HG02840 (cell line): ENCODE measurements around the gene MFNG.

Experiments used
- ATAC-seq: cut with Tn5 transposase; IDR thresholded peaks from one replicate; pipeline ENCODE4 v1.9.1; 2021; ENCODE audit warnings: mild to moderate bottlenecking, moderate library complexity, moderate number of reproducible peaks; ENCODE audit not compliant: unreplicated experiment, low FRiP score

Gene MFNG

DNA sequence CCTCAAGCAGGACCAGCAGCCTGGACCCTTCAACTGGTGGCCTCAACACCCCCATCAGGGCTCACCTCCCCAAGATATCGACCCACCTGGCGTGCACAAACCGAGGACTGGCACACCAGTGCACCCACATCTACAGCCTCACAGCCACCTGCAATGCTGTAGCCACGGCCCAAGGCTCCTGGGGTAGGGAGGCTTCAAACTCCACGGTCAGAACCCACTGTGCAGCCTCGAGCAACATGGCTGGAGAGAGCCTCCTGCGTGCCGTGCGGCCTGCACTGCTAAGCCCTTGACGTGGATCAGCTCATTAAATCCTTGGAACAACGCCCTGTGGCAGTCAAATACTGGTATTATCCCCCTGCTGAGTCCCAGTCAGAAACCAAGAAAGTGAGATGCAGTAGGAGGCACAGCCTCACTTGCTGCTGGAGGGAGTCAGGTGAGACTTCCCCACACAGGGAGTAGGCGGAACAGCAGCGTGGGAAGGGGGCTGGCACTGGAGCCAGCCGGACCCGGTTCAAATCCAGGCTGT is 28.4 kb upstream of the MFNG start:
- no peak for ATAC-seq

DNA sequence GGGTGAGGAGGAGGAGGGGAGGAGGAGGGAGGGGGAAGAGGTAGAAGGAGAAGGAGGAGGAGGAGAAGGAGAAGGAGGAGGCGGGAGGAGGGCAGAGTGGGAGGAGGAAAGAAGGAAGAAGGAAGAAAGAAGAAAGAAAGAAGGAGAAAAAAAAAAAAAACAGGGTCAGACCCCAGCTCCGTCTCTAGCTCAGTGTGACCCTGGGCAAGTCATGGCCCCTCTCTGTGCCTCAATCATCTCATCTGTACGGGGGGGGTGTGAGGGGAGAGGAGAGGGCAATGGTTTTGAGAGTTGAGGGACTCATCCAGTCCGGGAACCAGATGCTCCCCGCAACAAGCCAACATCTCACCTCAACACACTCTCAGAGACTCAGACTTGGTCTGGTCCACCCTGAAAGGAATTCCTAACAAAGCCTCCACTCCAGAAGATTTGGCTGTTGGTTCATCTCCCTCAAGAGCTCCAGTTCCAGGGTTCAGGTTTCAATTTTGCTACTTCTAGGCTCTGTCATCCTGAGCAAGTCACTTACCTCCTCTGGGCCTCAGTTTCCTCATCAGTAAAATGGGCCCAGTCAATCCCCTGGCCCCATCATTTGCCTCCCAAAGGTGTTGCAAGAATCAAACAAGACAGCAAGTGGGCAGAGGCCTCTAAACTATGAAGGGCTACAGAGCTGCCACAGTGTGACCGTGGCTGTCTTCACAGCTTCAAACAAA is 25.4 kb upstream of the MFNG start:
- no peak for ATAC-seq

DNA sequence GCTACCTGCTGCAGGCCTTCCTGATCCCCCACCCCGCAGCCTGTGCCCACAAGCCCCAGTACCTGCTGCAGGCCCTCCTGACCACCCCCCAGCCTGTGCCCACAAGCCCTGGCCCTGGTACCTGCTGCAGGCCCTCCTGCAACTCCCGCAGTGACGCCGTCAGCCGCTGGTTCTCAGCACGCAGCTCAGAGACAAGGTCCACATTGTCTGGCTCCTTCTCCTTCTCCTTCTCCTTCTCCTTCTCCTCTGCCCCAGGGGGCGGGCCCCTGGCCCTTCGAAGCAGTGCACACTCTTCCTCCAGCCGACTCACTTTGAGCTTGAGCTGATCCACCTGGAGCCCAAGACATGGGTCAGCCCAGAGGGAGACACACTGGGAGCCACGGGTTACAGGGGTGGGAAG is 23.9 kb upstream of the MFNG start:
- no peak for ATAC-seq

DNA sequence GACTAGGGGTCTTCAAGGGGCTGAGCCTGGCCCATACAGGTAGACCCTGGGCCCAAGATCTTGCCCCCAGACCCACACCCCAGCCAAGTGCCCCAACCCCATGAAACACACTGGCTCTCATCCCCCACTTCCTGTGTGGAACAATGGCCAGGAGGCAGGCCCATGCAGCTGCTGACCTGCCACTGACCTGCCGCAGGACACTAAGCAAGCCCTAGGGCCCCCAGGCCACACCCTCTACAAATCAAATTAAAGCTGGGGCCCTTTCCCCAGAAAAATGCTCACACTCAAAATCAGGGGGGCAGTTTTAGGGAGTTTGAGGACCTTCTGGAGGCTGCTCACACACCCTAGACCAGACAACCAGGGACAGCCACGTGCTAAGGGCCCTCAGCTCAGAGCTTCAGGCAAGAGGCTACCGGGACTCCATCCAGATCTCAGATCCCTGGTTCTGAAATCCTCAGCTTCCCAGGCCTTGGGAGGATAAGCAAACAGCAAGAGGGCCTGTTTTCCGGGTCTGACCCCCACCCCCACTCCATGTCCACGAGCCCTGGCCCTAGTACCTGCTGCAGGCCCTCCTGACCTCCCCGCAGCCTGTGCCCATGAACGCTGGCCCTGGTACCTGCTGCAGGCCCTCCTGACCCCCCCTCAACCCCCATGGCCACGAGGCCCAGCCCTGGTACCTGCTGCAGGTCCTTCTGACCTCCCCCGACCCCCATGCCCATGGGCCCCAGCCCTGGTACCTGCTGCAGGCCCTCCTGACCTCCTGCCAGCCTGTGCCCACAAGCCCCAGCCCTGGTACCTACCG is 23.1 kb upstream of the MFNG start:
- no peak for ATAC-seq

DNA sequence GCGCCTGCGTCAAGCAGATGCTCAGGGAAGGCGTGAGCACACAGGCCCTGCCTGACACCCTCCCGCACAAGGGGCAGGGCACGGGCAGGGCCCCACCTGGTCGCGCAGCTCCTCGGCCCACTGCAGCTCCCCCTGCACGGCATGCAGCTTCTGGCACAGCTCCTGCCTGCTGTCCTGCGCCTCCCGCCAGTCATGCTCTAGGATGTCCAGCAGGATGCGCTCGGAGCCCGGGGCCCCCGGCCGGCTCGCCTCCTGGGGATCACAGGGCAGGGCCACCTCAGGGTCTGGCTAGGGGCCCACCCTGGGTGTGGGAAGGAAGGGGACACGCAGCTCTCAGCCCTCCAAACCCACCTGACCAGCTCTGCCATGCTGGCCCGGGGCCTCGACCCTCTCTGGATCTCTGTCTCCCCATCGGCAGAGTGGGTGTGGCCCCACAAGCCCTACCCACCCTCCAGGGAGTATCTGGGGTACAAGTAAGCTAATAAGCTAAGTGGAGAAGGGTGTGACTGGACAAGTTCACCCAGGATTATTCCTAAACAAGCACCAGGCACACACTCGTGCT is 22.3 kb upstream of the MFNG start:
- ATAC-seq = no peak

DNA sequence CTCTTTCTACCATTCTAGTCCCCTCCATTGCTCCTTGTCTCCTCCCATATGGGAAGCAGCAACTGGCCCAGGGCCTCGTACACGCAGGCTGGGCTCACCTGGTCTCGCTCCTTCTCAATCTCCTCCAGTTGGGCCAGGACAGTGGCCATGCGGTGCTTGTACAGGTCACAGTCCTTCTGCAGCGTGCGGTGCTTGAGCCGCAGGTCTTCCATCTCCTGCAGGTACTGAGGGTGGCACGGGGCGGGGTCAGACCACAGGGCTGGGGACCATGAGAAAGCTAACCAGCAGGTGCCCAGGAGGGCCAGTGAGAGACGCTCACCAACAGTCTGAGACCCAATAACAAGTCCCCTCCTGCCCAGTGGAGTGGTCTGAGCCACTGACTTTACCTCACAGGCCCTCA is 21.5 kb upstream of the MFNG start:
- ATAC-seq = no peak

DNA sequence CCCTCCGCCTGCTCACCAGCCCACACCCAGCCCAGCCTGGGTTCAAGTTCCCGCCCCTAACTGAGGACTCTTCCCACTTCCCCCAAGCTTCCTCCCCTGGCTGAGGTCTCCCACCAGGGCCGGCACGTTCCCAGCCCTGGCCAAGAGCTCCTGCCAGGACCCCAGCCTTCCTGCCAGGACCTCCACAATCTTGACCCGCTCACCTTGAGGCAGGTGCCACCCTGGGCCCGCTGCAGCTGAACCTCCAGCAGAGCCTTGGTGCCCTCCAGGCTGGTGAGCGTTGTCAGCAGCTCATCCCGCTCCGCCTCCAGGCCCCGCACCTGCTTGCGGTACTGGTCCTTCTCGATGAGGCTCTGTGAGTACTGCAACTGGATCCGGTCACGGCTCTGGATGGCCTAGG is 19.8 kb upstream of the MFNG start:
- no peak for ATAC-seq

DNA sequence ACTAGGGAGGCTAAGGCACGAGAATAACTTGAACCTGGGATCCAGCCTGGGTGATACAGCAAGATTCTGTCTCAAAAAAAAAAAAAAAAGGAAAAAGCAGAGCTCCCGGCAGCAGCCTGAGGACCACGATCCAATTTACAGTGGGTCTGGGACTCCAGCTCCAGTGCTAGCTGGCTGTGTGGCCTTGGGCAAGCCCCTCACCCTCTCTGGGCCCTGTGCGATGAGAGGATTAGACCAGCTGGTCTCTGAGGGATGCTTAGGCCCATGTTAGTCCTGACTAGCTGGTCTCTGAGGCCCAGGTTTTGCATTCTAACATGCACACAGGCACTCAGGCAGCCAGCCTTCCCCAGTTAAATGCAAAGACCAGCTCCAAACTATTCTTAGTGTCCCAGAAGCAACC is 19.4 kb upstream of the MFNG start:
- no peak for ATAC-seq

DNA sequence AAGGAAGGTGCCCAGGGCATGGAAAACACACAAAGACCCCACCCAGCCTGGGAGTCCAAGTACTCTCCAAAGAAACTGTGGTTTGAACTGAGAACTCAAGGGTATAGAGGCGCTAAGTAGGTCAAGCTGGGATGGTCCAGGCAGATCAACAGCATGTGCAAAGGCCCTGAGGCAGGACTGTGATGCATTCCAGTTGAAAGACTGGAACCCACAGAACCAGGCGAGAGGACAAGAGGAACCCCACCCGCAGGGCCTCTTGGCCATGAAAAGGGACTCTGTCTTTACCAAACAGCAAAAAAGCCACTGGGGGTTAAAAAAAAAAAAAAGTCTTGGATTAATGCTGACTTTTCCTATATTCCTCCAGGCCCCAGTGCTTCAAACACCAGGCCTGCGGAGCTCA is 18.8 kb upstream of the MFNG start:
- ATAC-seq = no peak

DNA sequence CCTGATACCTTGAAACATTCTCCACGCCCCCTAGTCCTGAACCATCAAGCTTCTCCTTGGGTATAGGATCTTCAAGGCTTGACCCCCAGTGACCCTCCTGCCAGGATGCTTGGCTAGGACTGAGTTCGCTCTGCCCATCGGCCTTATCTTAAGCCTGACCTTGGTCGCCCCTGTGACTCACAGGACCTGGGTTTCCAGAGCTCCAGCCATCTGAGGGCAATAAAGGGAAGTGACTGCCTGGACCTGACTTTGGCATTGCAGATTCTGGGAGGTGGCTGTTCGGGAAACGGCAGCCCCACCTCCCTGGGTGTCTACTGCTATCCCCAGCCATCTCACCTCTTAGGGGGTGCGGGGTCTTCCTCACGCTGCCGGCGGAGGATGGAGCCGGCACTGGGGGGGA is 17.7 kb upstream of the MFNG start:
- no peak for ATAC-seq

DNA sequence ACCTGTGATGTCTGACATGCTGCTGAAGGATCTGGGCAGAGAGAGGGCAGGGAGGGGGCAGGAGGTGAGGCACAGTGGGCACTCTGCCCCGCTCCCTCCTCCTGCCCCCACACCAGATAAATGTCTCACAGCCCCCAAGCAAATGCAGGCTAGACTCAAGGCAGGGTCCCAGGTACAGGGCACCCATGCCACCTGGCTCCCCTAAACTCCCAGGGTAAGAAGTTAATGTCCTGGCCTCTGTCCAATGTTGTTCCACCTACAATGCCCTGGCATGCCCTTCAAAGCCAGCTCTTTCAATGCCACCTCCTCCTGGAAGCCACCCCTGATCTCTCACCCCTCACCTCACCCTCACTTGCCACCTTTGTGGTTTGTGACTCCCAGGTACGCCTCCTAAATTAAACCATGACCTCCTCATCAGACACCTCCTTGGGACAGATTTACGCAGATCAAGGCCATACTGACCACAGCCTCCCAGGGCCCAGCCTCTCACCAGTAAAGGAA is 17.0 kb upstream of the MFNG start:
- ATAC-seq = no peak

DNA sequence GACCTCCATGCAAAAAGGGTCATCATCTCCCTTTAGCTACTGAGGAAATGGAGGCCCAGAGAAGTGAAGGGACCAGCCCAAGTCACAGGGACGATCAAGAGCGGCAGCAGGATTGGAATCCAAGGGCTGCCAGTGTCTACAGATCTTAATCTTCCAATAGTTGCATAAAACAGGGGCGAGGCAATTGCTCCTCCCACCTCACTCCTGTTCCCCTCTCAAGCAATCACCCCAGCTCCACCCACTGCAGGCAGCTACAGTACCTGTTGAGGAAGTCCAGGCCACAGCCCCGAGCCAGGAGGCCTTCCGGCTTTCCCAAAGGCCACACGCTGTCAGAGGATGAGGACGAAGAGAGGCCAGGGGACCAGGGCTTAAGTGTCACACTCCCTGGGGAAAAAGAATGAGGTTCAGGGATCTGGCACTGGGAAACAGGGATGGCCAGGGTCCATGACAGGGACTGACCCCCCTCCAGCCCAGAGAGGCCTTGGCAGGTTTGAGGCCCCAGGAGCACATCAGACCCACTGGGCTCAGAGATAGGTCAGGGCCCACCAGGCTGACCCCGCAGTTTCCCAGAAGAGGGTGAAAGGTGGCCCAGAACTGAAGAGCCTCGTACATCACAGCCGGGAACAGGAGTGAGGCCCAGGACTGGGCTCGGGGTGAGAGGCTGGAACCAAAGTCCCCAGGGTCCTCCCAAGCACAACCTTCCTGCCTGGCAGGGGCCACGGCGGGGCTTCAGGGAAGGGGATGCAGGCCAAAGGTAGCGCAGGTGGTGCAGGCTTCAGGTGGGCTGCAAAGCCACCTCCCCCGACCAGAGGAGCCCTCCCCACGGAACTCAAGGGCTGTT is 16.4 kb upstream of the MFNG start:
- no peak for ATAC-seq

DNA sequence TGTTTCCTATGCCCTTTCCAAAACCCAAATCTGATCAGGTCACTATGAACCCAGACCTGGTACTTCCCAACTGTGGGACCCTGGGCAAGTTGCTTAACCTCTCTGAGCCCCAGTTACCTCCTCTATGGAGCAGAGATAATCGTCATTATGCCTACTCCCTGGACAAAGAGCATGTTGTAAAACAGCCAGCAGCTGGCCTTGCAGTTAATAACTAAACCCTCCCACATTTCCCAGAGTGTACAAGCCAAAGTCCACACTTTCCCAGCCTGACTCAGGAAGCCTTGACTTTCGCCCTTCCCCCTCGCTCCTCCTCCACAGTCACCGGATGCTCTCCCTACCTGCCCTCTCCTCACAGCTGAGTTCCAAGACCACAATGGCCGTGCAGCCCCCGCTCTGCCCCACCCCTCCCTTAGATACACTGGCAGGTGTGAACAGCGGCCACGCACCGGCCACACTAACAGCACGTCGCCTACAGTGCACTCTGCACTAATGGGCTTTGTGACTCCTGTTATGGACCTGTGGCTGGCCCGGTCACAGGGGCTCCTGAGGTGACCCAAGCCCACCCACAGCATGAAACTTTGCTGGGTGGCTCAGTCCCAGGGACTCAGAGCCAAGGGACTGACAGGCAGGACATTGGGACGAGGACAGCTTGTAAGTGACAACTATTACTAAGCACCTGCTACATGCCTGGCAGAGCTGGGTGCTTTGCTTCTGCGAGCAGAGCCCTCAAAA is 15.6 kb upstream of the MFNG start:
- no peak for ATAC-seq

DNA sequence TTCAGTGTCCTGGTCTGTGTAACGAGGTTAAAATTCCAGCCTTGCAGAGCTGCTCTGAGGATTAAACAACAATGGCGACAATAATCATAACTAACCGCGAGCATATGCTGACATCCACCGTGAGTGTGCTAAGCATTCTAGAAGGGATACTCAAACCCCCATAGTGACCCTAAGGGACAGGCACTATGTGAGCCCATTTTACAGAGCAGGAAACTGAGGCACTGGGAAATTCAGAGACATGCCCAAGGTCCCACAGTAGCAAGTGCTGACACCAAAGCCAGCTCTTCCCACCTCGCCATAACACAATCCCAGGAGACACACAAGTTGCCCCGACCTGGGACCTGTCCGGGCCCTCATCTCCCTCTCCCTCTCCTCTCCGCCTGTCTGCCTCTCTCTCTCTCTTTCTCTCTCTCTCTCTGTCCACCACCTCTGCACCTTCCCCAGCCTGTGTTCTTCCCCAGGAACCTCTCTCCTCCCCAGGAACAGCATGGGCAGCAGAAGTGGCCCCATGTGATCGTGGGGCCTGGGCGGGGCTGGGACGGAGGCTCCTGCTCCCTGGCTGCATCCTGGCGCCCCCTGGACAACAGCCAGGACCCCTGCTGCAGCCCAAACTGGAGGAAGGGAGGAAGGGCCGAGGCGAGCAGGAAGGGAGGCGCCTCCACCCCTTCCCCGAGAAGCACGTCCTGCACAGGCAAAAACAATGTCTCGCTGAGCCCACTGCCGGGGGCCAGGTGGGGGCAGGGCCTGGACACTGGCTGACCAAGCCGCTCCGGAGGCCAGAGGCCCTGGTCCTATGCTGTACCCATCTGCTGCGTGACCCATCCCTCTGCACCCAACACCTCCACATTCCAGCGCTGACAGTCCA is 14.8 kb upstream of the MFNG start:
- no peak for ATAC-seq

DNA sequence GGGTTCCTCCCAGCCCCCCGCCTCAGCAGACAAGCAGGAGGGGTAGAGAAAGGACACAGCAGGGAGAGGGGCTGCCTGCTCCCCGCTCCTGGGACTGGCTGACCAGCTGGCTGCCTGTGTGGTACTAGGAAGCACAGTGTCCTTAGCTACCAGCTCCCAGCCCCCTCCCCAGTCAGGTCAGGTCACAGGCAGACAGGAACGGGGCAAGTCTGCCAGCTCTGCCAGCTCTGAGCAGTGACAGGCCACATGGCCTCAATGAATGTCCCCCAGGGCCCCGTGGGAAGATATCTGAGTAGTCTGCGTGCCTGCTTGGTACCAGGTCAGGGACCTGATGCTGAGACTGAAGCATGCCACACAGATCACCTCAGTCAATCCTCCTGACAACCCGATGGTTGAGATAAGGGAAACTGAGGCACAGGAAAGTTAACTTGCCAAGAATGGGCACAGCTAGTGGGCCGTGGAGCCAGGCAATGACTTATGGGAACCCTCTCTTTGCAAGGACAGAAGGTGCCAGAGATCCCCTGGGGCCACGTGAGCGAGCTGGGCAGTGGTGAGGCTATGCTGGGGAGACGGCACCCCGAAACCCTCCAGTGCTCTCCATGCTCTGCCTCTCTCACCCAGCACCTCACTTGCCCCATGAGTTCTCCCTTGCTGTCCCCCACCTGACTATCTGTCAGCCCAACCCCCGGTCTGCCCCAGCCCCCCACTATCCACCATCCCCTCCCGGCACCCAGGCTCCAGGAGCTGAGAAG is 13.8 kb upstream of the MFNG start:
- ATAC-seq = no peak

DNA sequence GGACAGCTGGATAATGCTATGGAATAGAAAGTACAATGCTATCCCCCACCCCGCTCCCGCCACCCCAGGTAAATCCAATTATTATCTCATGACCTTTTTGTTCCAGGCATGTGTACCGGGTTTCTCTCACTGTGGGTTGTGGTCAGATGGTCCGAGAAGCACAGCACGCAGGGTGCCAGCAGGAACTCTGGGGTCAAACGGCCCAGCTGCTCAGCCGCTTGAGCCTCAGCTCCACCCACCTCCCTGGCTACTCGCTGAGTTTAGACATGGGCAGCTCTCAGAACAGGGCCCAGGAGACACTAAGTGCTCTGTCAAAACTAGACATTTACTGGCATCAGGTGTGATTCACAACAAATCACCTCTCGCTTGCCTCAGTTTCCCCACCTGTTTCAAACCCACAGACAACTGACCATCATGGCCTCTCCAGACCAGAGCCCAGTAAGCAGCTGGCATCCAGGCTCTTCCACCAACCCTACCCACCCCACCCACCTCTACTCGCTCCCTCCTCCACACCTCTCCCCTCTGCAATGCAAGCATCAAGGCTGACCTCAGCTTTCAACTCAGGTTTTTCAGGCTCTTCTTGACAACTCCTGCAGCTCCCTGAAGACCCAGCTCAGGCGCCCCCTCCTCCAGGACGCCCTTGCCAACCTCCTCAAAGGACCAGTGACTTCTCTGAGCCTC is 13.0 kb upstream of the MFNG start:
- ATAC-seq = no peak

DNA sequence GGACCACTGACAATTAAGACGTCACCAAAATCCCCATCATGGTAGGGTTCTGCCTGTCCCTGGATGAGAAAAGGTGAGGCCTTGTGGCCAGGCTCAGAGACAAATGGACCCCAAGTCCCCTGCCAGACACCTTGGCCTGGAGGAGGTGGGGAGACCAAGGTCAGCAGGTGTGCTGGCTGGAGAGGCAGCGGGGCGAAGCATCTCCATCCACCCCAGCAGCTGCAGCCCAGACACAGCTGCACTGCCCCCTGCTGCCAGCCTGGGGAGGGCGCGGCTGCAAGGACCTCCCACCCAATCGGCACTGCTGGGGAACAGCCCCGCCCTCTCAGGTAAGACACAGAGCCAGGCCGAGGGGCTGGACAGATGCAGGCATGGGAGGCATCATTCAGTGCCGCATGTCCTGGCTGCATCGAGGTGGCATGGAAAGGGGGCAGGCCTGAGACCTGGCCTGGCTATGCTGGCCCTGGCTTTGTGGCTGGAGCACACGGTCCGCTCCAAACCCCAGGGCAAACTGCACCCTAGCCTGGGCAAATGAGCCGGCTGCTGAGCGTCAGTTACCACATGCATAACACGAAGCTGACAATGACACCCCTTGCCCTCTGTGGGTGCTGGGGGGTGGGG is 12.2 kb upstream of the MFNG start:
- ATAC-seq = no peak
